ENCODE data around the gene CCL26. TPM values are rescaled to one million over a fixed set of nuclear protein-coding genes. Genes with fewer than 3 reads are reported as not detected.
"Not testable (repeated sequence)": the region's sequence is repeated elsewhere in the genome, so short reads cannot be mapped to it uniquely, and the experiment has no call there.

CCL26 gene
- total and polyA plus RNA-seq, 4 donors, result 1.4 TPM; not detected in 3

DNA sequence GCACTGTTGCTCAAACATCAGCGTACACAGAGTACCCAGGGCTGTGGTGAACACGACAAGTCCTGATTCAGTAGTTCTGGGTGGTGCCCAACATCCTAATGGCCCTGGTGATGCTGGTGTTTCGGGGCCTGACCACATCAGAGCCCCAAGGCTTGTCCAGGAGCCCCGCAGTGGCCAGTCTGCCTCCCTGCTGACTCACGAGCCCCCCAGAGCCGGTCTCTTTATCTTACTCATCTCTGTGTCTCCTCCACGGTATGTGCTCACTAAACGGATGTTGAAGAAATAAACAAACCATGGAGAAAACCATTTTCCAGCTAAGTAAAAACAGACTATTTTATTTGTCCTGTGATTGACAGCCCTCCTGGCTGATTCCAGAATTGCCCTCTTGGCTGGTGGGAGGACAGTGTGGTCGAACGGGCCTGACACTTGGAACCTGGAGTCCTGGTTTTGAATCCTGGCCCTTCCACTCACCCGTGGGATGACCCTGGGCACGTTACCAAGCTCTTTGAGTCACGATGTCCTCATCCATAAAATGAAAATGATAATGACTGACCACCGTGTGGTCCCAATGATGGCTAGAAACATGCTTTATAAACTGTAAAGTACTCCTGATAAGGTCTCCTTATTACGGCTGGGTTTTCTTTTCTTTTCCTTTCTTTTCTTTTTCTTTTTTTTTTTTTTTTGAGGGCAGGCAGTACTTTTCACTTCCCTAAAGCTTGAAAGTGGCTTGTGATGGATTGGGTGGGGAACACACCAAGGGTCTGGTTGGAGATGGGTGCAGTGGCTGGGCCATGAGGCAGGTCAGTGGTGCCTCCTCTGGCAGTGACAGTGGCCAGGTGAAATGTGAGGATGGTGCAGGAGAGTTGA lies 39.0 kb downstream of the CCL26 start:
- 78% methylated on average over 12 of the region's 15 CpGs for WGBS (ENCODE audit: insufficient coverage)
- Histone ChIP-seq H3K27me3 (ENCODE audit: control insufficient read depth, insufficient read depth, low read length) (no peaks in the 10 kb centered on the region), H3K27ac (ENCODE audit: low read depth, low read length) (no peak overlapping the region), H3K4me3 (ENCODE audit: low read depth, low read length) (no peak overlapping the region), H3K4me1 (ENCODE audit: control insufficient read depth, insufficient read depth, low read length) (peaks cover 16% of the 10 kb centered on the region), H3K9me3 (ENCODE audit: control insufficient read depth, insufficient read depth, low read length) (no peaks in the 10 kb centered on the region), H3K36me3 (ENCODE audit: control insufficient read depth, insufficient read depth, low read length) (peaks cover 8% of the 10 kb centered on the region)
- no peak for DNase-seq (ENCODE audit: low read depth in 4 of 6, low spot score in 6 of 6)

DNA sequence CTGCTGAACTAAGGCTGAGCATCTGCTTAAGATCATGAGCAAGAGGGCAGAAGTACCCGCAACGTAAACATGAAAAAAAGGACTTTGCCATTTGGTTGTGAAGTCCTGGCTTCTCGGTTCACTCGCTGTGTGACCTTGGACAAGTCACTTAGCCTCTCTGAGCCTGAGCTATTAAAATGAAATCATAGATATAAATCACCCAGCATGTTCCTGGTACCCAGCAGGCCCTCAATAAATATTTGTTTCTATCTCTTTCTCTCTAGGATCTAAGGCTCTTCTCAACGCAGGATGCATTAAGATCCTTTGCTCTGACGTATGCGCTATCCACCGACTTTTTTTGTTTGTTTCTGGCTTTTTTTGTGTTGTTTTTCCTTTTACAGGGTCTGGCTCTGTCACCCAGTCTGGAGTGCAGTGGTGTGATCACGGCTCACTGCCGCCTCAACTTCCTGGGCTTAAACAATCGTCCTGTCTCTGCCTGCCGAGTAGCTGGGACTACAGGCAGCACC lies 39.9 kb downstream of the CCL26 start:
- no peak overlapping the region for H3K27ac ChIP-seq (ENCODE audit: low read depth, low read length)
- 84% methylated on average over 9 of the region's 12 CpGs for WGBS (ENCODE audit: insufficient coverage)
- no peak for DNase-seq (ENCODE audit: low read depth in 4 of 6, low spot score in 6 of 6)

DNA sequence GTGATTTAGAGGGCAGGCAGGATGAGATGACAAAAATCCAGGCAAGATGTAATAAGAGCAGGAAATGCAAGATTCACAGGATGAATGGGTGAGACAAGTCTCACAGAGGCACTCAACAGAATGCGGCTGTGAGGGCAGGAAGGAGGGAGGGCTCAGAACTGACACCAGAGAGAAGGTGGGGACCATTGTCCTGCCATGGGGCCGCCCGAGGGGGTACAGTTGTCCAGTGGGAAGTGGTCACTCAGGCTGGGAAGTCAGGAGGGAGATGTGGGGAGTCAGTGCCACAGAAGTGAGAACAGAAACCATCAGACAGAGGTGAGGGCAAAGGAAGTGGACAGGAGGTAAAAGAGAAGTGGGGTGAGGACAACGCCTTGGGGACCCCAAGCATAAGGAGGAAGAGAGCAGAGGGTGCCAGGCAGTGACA lies 42.1 kb downstream of the CCL26 start:
- Histone ChIP-seq H3K4me1 (ENCODE audit: control insufficient read depth, insufficient read depth, low read length) (peaks cover 11% of the 10 kb centered on the region), H3K4me3 (ENCODE audit: low read depth, low read length) (no peak overlapping the region), H3K27me3 (ENCODE audit: control insufficient read depth, insufficient read depth, low read length) (no peaks in the 10 kb centered on the region), H3K27ac (ENCODE audit: low read depth, low read length) (no peak overlapping the region), H3K36me3 (ENCODE audit: control insufficient read depth, insufficient read depth, low read length) (peaks cover 8% of the 10 kb centered on the region), H3K9me3 (ENCODE audit: control insufficient read depth, insufficient read depth, low read length) (no peaks in the 10 kb centered on the region)
- DNase-seq (ENCODE audit: low read depth in 4 of 6, low spot score in 6 of 6), result no peak
- WGBS (ENCODE audit: insufficient coverage), result 53% methylated on average over 3 of the region's 4 CpGs

More for the DNA sequence above, 39.9 kb downstream of the CCL26 start:
- Histone ChIP-seq H3K27me3 (ENCODE audit: control insufficient read depth, insufficient read depth, low read length) (no peaks in the 10 kb centered on the region), H3K4me3 (ENCODE audit: low read depth, low read length) (no peak overlapping the region), H3K9me3 (ENCODE audit: control insufficient read depth, insufficient read depth, low read length) (no peaks in the 10 kb centered on the region), H3K4me1 (ENCODE audit: control insufficient read depth, insufficient read depth, low read length) (peaks cover 11% of the 10 kb centered on the region), H3K36me3 (ENCODE audit: control insufficient read depth, insufficient read depth, low read length) (peaks cover 8% of the 10 kb centered on the region)

DNA sequence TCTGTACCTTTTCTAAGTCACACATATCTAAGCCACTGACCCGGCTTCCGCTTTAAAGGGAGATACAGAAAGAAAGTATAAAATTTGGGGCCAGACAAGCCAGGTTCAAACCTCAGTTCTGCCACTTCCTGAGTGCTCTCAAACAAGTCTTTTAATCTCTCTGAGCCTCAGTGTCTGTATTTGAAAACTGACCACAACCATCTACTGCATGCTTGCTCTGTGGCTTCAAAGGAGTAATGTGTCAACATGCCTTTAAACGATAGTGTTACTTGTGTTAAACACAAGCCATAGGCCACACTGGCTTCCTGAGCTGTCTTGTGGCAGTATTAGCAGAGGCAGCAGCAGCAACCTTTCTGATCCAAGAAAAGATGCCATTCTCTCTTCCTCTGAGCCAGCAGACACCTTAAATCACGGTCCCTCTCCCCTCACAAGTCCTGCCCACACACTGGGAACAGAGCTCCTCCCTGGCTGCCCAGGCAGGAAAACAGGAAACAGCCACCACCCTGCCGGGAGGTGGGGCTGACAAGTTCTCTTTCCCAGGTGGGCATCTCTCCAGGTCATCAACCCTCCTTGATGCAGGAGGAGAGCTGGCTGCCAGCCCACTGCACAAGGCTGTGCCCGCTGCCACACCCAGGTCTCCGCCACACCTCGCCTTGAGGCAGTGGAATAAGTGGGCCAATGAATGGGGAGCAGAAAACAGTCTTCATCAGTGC lies 44.0 kb downstream of the CCL26 start:
- 27% methylated on average over 3 of the region's 8 CpGs for WGBS (ENCODE audit: insufficient coverage)
- no peak overlapping the region for H3K27ac ChIP-seq (ENCODE audit: low read depth, low read length)
- no peaks in the 10 kb centered on the region for H3K27me3 ChIP-seq (ENCODE audit: control insufficient read depth, insufficient read depth, low read length)
- peaks cover 5% of the 10 kb centered on the region for H3K4me1 ChIP-seq (ENCODE audit: control insufficient read depth, insufficient read depth, low read length)
- no peak overlapping the region for H3K4me3 ChIP-seq (ENCODE audit: low read depth, low read length)
- H3K9me3 ChIP-seq (ENCODE audit: control insufficient read depth, insufficient read depth, low read length), result no peaks in the 10 kb centered on the region
- H3K36me3 ChIP-seq (ENCODE audit: control insufficient read depth, insufficient read depth, low read length), result peaks cover 10% of the 10 kb centered on the region
- DNase-seq (ENCODE audit: low read depth in 4 of 6, low spot score in 6 of 6), result no peak

DNA sequence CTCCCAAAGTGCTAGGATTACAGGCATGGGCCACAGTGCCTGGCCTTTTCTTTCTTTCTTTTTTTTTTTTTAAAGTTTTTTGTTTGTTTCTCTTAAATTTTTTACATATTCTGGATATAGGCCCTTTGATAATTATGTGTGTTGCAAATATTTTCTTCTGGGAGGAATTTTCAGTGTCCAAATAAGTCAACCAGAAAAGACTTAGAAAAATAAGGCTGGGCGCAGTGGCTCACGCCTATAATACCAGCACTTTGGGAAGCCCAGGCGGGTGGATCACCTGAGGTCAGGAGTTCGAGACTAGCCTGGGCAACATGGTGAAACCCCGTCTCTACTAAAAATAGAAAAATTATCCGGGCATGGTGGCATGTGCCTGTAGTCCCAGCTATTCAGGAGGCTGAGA lies 44.7 kb downstream of the CCL26 start:
- not testable (repeated sequence) for H3K27ac ChIP-seq (ENCODE audit: low read depth, low read length); DNase-seq (ENCODE audit: low read depth in 4 of 6, low spot score in 6 of 6); H3K36me3 ChIP-seq (ENCODE audit: control insufficient read depth, insufficient read depth, low read length); H3K4me3 ChIP-seq (ENCODE audit: low read depth, low read length); H3K27me3 ChIP-seq (ENCODE audit: control insufficient read depth, insufficient read depth, low read length); H3K4me1 ChIP-seq (ENCODE audit: control insufficient read depth, insufficient read depth, low read length); H3K9me3 ChIP-seq (ENCODE audit: control insufficient read depth, insufficient read depth, low read length)
- WGBS (ENCODE audit: insufficient coverage), result 94% methylated on average over 5 of the region's 6 CpGs

DNA sequence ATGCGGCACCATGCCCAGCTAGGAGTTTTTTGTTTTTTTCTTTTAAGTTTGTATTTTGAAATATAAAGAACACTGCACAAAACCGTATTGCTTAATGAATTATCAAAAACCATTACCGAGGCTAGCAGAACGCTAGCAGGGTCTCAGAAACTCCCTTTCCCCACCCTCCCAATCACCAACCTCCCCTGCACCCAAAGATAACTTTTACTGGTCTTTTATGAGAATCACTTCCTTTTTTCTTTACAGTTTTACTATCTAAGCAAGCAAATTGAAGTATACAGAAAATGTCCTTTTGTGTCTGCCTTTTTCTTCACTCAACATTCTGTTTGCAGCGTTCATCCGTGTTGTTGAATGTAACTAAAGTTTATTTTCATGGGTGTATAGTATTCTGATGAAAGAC lies 46.7 kb downstream of the CCL26 start:
- Histone ChIP-seq H3K9me3 (ENCODE audit: control insufficient read depth, insufficient read depth, low read length) (no peaks in the 10 kb centered on the region), H3K4me1 (ENCODE audit: control insufficient read depth, insufficient read depth, low read length) (peaks cover 5% of the 10 kb centered on the region), H3K27ac (ENCODE audit: low read depth, low read length) (no peak overlapping the region), H3K4me3 (ENCODE audit: low read depth, low read length) (no peak overlapping the region), H3K36me3 (ENCODE audit: control insufficient read depth, insufficient read depth, low read length) (peaks cover 8% of the 10 kb centered on the region), H3K27me3 (ENCODE audit: control insufficient read depth, insufficient read depth, low read length) (no peaks in the 10 kb centered on the region)
- DNase-seq (ENCODE audit: low read depth in 4 of 6, low spot score in 6 of 6), result no peak
- no CpG with 5 or more reads among the region's 6 CpGs for WGBS (ENCODE audit: insufficient coverage)

DNA sequence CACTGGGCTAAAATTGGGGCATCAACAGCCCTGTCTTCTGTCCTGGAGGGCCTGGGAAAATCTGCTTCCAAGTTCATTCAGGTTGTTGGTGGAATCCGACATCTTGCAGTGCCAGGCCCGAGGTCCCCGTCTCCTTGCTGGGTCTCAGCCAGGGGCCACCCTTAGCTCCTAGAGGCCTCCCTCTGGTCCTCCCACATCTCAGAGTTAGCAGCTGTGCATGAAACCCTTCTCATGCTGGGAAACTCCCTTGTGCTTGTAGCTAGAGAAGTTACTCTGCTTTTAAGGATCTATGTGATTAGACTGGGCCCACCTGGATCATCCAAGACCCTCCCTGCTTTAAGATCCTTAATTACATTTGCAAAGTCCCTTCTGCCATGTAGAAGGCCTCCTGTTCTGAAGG lies 48.6 kb downstream of the CCL26 start:
- Histone ChIP-seq H3K27me3 (ENCODE audit: control insufficient read depth, insufficient read depth, low read length) (no peaks in the 10 kb centered on the region), H3K36me3 (ENCODE audit: control insufficient read depth, insufficient read depth, low read length) (peaks cover 8% of the 10 kb centered on the region), H3K9me3 (ENCODE audit: control insufficient read depth, insufficient read depth, low read length) (no peaks in the 10 kb centered on the region), H3K27ac (ENCODE audit: low read depth, low read length) (no peak overlapping the region), H3K4me1 (ENCODE audit: control insufficient read depth, insufficient read depth, low read length) (peaks cover 4% of the 10 kb centered on the region), H3K4me3 (ENCODE audit: low read depth, low read length) (no peak overlapping the region)
- WGBS (ENCODE audit: insufficient coverage), result no CpG with 5 or more reads among the region's 3 CpGs
- no peak for DNase-seq (ENCODE audit: low read depth in 4 of 6, low spot score in 6 of 6)

DNA sequence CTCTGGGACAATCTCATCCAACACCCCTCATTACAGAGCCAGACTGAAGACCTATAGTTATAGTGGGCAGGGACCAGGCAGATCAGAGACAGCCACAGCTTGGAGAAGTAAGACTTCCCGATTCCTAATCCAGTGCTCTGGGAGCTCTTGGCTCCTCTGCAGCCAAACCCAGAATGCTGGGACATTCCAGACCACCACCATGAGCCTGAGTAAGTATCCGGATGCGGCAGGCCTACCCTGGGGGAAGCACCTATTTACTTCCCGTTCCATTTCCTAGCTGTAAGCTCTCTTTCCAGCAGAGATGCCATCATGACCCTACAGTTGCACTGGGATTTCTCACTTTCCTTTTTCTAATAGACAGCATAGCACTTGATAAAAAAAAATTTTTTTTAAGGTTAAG lies 49.6 kb downstream of the CCL26 start:
- H3K36me3 ChIP-seq (ENCODE audit: control insufficient read depth, insufficient read depth, low read length), result peaks cover 5% of the 10 kb centered on the region
- H3K4me3 ChIP-seq (ENCODE audit: low read depth, low read length), result no peak overlapping the region
- no peaks in the 10 kb centered on the region for H3K27me3 ChIP-seq (ENCODE audit: control insufficient read depth, insufficient read depth, low read length)
- no peaks in the 10 kb centered on the region for H3K4me1 ChIP-seq (ENCODE audit: control insufficient read depth, insufficient read depth, low read length)
- no peak for DNase-seq (ENCODE audit: low read depth in 4 of 6, low spot score in 6 of 6)
- no peak overlapping the region for H3K27ac ChIP-seq (ENCODE audit: low read depth, low read length)
- 84% methylated on average over 4 of the region's 4 CpGs for WGBS (ENCODE audit: insufficient coverage)
- H3K9me3 ChIP-seq (ENCODE audit: control insufficient read depth, insufficient read depth, low read length), result no peaks in the 10 kb centered on the region

DNA sequence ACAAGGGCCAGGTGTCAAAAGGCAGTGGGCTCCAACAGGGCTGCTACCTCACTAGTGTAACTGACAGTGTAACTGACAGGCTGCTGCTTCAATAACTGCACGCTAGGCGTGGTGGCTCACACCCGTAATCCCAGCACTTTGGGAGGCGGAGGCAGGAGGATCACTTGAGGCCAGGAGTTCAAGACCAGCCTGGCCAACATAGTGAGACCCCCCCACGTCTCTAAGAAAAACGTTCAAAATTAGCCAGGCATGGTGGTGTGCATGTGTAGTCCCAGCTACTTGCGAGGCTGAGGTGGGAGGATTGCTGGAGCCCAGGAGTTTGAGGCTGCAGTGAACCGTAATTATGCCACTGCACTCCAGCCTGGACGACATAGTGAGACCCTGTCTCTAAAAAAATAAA lies 50.1 kb downstream of the CCL26 start:
- not testable (repeated sequence) for H3K9me3 ChIP-seq (ENCODE audit: control insufficient read depth, insufficient read depth, low read length); H3K36me3 ChIP-seq (ENCODE audit: control insufficient read depth, insufficient read depth, low read length); DNase-seq (ENCODE audit: low read depth in 4 of 6, low spot score in 6 of 6); H3K27ac ChIP-seq (ENCODE audit: low read depth, low read length); H3K27me3 ChIP-seq (ENCODE audit: control insufficient read depth, insufficient read depth, low read length); H3K4me3 ChIP-seq (ENCODE audit: low read depth, low read length); H3K4me1 ChIP-seq (ENCODE audit: control insufficient read depth, insufficient read depth, low read length)
- 94% methylated on average over 6 of the region's 9 CpGs for WGBS (ENCODE audit: insufficient coverage)

All from spinal cord (tissue), 10 donors.